HG02938 (cell line): ENCODE results near the gene SUGCT.
A peak's percentile ranks its signal among the peaks of the same experiment; 100 is the strongest.

Experiments used
- ATAC-seq: cut with Tn5 transposase; IDR thresholded peaks from one replicate; pipeline ENCODE4 v1.9.1; 2021; ENCODE audit warnings: mild to moderate bottlenecking, moderate library complexity; ENCODE audit not compliant: unreplicated experiment

SUGCT gene

DNA sequence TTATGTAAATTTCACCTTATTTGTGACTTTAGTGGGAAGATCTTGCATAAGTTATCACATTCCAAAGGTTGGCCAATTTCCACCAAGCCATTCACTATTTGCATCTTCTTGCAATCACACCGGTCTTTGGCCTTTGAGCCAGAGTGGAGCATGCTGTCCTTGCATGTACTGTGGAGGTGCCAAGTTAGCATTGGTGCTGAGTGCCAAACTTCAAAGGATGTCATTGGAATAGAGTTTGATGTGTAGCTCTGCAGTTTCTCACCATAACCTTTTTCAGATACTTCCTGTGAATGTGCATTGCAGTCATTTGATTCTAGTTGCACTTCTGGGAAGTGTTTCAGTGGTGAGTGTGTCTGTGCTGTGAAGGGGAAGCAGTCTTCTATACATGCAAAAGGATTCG is 620.6 kb downstream of the SUGCT start:
- no peak for ATAC-seq

DNA sequence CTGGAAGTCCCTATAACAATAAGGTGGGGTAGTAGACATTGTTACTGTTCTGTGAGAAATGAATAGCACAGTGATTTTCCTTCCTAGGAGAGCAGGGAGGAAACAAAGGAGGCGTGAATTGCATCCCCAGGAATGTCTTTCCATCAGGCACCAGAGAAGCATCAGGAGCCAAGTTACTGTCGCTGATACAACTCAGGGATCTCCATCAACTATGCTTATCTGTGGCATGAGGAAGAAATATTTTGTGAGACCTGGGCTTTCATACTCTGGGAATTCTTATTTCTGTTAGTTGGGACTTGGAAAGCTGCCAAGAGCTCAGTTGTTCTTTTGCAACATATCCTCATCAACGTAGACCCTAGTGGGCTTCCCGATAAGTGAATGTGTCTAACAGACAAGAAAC is 622.3 kb downstream of the SUGCT start:
- no peak for ATAC-seq

DNA sequence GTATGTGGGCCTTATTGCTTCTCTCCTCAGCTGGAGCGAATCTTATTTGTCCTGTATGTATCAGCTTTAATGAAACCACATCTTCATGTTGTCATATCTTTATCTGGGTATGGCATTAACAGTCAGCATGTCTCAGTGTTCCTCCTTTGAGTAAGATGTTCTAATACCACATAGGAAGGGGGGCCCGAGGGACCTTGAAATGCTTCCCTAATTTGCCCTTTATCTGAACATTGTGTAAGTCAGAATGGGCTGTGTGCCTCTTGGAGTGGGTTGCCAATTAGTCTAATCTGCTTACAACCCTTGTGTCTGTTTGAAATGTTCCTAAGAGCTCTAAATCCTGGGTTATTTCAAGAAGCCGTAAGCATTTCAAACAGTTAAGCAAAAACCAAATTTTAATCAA is 623.8 kb downstream of the SUGCT start:
- no peak for ATAC-seq

DNA sequence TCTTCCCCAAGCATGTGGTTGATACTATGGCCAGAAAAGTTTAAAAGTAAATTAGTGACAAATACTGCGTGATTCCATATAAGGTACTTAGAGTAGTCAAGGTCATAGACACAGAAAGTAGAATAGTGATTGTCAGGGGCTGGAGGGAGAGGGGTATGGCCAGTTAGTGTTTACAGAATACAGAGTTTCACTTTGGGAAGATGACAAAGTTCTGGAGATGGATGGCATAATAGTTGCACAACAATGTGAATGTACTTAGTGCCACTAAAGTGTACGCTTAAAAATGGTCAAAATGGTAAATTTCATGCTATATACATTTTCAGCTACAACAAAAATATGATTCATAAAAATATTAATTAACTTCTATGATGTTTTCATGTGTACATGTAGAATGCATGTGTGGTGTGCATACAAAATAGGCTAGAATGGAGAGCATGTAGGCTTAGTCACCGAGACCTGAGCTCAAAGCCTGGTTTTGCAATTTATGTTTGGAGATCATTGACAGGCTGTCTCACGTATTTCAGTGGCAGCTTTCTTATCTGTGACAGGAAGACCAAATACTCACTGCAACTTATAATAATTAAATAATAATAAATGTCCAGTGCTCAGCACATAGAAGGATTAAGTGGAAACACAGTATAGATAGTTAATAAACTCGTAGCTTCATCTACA is 625.6 kb downstream of the SUGCT start:
- no peak for ATAC-seq

DNA sequence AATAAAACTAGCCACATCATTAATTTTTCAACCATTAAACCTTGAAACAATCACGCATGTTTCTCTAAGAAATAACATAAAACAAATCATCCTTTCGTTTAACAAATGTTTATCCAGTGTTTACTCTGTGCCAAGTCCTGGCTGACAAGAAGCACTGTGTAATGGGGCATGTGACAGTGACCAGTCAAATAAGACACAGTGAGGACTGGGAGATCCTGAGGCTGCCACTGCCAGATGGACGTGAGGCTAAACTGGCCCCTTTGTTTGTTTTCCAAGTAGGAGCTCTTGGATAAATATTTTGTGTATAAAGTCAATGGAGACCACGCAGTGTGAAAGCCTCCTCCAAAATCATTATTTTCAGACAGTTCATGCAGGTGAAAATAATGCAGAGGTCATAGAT is 626.2 kb downstream of the SUGCT start:
- no peak for ATAC-seq

DNA sequence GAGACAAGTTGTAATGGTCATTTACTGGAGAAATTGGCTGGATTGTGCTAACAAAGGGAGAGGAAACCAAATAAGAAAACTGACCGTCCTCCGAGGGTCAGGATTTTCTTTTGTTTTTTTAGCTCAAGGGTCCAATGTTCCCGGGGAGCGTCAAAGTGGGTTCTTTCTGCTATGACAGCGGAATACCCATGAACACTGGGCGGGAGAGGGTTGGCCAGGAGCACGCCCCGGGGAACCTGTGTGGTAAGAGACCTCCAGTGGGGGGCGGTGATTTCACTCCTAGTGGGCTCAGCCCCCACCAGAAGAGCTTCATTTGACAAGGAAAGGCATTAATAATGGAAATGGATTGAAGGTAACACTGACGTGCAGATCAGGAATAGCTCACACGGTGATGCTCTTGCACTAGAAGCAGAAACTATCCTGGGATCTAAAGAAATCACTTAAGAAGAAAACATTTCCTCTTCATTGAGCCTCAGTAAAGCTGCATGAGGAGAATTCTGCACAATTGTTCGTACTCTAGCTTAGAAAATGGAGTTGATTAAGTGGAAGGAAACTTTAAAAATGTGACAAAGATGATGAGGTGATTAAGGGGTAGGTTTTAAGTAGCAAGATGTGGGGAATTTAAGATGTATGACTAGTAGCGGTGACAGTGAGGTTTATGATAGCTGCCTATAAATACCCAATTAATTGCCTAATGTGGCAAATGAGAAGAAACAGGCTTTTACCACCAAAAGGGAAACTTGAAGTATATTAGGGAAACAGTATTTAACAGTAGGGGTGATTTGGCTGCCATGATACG is 627.2 kb downstream of the SUGCT start:
- no peak for ATAC-seq

DNA sequence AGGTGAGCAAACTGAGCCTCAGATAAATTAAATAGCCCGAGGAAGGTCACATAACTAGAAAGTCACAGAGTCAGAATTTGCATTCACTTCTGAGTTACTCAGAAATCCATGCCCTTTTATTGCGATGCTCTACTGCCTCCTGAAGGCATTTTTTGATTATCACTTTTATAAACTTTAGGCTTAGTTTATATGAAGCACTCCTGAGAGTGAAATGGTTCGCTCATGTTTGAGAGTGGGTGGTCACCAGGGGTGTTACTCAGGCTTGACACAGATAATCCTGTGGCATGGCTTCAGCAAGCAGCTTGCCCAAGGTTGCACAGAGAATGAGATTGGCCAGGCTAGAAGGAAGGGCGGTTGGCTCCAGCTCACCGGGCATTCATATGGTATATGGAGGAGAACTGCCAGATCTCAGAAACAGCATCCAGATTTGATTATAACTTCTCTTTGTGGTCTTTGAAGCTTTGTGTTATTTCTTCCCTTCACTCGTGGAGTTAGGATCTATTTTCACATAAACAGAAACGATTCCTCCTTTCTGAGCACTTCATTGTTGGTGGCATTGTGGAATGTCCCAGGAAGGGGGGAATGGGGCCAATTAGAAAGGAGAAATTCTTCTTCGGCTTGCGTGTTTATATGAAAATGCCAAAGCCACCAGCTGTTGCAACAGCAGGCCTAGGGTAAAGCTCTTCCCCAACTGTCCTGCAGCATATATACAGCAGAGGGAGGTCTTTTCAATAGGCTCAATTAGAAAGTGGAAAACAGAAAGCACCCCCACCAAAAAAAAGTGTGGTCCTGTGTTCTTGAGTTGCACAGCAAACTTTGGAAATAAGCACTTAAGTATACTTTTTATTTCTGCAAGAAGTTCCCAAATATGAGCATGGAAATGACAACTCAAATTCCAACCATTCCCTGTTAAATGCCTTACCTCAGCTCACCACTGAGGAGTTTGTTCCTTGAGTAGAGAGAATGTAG is 628.8 kb downstream of the SUGCT start:
- no peak for ATAC-seq

DNA sequence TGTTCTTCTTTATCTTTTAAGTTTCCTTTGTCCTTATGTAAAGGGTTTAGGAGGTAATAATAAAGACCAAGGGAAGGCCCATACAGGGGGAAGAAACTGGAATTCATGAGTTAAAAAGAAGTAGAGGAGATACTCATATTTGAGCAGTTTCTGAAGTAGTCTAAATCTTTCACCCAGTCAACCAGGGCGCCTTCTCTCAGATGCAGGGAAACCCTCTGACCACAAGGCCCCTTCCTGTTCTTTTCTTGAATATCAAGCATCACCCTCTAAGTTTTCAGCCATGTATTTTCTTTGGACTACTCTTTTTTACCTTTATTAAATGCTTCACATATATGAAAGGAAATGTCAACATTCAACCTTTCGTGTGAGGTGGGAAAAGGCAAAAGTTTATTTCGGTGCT is 630.8 kb downstream of the SUGCT start:
- ATAC-seq: no peak

DNA sequence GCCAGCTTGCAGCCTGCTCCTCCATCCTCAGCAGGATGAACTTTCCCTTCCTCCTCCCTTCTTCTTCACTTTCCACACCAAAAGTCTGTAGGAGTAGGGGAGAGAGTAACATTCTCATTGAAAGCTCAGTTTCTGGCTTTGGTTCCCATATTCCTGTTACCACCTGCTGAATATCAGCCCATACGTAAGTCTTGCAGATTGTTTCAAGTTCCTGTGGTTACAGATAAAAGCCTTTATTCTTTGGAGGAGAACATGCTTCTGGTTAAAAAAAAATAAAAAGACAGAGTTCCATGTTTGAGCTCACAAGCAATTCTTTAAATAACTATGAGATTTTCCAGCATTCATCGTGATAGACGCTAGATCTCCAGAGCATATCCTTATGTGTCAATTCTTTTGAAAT is 637.3 kb downstream of the SUGCT start:
- ATAC-seq: no peak

DNA sequence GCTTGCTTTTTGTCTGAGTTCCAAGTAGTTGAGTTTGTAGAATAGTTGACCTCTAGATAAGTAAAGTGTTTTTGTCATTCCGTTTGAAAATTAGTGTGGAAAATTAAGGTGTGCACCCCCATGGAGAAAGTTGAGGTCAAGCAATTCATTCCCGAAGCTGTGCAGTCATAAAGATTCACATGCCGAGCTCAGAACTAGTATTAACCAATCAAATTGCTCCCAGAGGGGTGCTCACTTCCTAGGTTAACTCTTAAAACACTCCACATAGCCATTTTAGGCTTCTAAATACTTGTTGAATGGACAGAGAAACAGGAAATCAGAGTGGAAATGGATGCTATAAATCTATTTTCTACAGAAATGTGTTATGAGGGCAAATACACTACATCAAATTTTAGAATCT is 638.9 kb downstream of the SUGCT start:
- ATAC-seq: no peak

DNA sequence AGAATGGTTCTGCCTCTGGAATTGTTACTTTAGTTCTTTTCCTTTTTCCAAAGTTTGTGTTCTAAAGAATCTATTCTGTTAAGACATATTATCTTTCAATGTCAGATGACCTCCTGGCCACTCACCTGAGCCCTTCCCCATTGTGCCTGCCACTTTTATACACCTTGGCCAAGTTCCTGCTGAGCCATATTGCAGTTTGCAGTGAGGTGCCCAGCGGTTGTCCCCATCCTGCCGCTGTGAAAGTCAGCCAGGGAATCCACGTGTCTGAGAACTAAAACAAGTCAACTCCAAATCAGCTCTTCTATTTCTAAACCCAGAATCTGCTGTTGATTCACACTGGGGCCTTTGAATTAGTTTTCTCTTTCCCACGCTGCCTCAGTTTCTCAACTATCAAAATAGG is 641.1 kb downstream of the SUGCT start:
- no peak for ATAC-seq

DNA sequence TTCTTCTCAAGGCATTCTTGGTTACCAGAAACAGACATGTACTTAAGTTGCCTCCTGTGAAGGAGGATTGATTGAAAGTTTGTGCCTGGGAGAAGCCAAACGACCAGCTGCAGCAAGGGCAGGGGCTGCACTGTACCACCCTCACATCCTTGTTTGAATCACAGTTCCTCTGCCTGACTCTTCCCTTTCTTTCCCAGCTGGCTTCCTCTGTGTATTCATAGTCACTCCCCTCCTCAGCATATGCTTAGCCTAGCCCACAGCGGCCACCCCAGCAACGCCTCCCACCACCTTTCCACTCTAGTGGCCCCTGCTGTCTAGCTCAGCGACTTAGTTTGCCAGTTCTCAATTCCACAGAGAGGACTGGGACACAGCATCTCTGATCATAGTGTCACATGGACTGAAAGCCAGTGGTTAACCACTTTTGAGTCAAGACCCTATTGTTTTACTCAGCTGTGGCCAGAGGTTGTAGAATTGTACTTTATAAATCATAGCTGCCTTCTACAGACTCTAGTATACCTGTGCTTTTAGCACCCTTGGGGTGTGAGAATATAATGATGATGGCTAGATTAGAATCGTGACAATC is 643.0 kb downstream of the SUGCT start:
- ATAC-seq: no peak

DNA sequence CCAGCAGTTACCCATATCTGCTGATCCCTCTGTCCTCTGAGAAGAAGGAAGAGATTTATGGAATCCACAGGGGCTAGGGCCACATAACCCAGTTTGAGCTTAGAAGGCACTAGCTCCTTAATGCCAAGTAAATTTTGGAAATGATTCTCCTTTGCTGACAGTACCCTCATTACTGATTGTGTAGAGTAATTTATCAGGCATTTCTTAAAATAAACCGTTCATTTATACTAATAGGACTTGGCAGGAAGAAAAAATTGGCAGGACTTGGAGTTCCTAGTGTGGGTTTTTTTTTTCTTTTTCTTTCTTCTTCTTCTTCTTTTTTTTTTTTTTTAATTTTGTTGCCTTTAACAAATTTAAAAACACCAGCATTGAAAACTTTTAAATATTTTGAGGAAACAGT is 645.7 kb downstream of the SUGCT start:
- no peak for ATAC-seq

DNA sequence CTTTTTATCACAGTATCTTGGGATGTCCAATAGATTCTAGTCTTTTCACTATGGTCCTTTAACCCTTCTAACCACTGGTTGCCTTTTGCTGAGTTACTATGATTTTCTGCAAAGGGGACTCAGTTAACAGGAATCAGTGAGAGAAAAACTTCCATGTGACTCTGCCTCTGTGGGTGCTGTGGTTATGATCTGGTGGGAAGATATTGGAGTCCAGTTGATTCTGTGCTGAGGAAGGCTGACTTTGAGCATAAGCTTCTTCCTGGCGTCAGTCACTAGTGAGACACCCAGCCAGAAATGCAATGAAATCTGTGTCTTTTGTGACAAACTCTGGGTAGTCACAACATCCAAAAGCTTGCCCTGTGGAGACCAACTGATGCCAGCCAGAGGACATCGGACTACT is 648.0 kb downstream of the SUGCT start:
- no peak for ATAC-seq

DNA sequence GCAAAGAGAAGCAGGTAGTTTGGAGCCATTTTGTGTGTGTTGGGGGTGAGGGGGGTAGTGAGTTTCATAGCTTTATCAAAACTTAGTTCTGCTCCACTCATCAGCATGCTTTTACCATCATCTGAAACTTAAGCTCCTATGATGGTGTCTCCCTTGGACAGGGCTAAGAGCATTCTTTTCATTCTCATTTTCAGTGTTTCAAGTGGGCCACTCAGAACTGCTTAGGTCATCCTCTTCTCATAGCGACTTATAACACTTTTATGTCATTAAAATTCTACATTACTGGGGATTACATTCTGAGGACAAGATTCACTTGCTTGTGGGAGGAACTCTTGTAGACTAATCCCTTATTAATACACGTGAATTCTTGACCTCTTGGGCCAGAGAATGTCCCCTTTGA is 649.4 kb downstream of the SUGCT start:
- no peak for ATAC-seq

DNA sequence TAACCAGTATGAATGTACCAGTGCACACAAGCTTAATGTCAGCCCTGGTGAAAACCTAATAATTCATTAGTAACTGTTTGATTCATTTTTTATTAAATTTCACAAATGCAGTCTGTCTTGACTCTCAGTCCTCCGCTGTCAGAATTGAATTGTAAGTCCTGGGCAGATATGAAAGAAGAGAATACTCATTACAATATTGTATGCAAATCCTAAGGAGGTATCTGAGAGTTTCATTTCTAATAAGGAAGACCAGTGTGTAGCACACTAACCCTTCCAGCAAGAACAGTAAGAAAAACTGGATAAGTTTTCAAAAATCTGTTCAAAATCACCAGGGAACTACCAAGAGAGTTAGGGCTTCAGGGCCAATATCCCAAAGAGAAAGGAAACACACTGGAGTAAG is 652.1 kb downstream of the SUGCT start:
- ATAC-seq: peak; percentile 56

DNA sequence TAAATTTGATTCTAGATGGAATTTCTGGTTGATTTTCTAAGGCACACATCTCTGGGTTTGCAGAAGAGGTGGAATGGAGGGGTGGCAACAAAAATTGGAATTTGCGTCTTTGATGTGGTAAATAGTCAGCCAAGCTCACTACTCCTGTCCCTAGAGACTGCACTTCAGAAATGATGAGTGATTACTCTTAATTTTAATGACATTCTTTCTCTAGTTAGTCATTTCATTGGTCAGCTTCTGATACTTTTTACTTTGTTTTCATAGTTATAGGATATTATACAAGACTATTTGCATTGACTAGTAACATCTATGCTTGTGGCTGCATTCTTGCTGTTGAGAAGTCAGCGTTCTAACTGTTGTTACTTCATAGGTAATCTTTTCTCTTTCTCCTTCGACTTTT is 658.3 kb downstream of the SUGCT start:
- no peak for ATAC-seq

DNA sequence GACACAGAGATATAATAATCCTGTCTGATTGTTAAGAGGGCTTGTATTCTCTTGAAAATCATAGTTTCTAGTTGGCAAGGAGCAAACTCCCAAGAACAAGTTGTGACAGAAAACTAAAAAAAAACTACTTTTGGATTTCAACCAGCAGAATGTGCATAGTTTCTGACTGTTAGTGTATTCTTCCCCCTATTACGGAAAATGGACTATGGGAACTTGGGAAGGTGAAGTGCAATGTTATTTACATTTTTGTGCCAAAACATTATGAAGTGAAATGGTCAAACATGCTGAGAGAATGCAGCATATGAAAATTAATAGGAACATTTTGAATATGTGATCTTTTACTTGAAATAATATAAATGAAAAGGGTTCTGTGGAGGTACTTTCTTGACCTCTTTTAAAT is 660.8 kb downstream of the SUGCT start:
- no peak for ATAC-seq

DNA sequence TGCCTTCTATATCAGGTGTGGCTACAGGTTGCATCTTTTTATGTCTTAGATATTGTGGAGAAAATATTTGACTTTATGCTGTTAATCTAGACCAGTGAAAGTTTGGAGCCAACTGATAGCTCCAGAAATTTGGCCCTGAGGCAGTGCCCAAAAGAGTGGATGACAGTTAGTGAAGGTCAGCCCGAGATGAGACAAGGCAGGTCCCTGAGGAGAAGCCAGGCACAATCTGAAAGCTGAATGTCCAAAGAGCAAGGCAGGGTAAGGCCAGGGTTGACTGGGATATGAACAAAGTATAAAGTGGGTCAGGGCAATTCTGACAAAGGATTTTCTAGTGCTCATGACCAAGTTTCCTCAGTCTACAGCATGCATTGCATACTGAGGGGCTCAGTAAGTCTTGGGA is 661.9 kb downstream of the SUGCT start:
- no peak for ATAC-seq

DNA sequence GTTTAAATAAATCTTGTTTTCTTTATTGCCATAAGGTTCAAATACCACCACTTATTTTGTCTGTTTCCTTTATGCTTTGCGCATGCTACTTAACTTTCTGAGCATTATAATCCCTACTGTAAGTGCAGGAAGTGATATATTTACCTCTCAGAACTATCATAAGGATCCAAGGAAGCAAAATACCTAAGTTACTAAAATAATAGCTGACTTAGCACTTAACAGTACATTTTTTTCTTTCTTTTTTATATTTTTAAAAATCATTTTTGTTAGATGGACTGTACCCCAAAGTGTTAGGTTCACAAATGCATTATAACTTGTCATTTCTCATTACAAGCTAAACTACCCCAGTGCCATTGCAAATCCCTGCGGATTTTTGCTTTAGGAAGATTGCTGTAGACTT is 663.8 kb downstream of the SUGCT start:
- ATAC-seq: no peak
